NAMALWA (cell line): ENCODE measurements around the gene TTF2.

Experiments
- DNase-seq: peaks from one replicate; pipeline ENCODE4 v3.0.0-alpha.2; 2015; ENCODE audit warnings: low spot score

Gene TTF2

GRCh38 chr1:117121589-117122329, 61.6 kb downstream of the TTF2 start, which contains the start of gene TRIM45:
Gene TRIM45 (minus strand): TSS chr1:117121749. CDS start chr1:117121201, 548 bp downstream.
- no peak for DNase-seq

GRCh38 chr1:117122330-117123025, 62.4 kb downstream of the TTF2 start:
- DNase-seq, result no peak

GRCh38 chr1:117123274-117123673, 63.1 kb downstream of the TTF2 start:
- DNase-seq, result no peak

GRCh38 chr1:117124661-117125060, 64.5 kb downstream of the TTF2 start:
- DNase-seq, result no peak

GRCh38 chr1:117127795-117128194, 67.7 kb downstream of the TTF2 start:
- DNase-seq, result no peak

- DNase-seq, result peak; percentile 57
Observed at GRCh38 chr1:117128323-117129079, 68.4 kb downstream of the TTF2 start.

GRCh38 chr1:117130526-117130925, 70.4 kb downstream of the TTF2 start:
- no peak for DNase-seq

GRCh38 chr1:117135329-117135728, 75.2 kb downstream of the TTF2 start:
- DNase-seq, result no peak

- DNase-seq, result no peak
Observed at GRCh38 chr1:117136749-117137148, 76.6 kb downstream of the TTF2 start.

- DNase-seq, result no peak
Observed at GRCh38 chr1:117137281-117137855, 77.2 kb downstream of the TTF2 start.

GRCh38 chr1:117138106-117138505, 78.0 kb downstream of the TTF2 start:
- DNase-seq, result no peak

GRCh38 chr1:117138561-117138960, 78.4 kb downstream of the TTF2 start:
- no peak for DNase-seq

- no peak for DNase-seq
Observed at GRCh38 chr1:117142200-117142599, 82.1 kb downstream of the TTF2 start.

GRCh38 chr1:117143172-117143571, 83.0 kb downstream of the TTF2 start:
- DNase-seq, result no peak

GRCh38 chr1:117143871-117144270, 83.7 kb downstream of the TTF2 start:
- no peak for DNase-seq

GRCh38 chr1:117146072-117146471, 85.9 kb downstream of the TTF2 start:
- DNase-seq, result no peak

- no peak for DNase-seq
Observed at GRCh38 chr1:117146575-117147340, 86.6 kb downstream of the TTF2 start.

- DNase-seq, result no peak
Observed at GRCh38 chr1:117147341-117147831, 87.3 kb downstream of the TTF2 start.

- no peak for DNase-seq
Observed at GRCh38 chr1:117147856-117148588, 87.9 kb downstream of the TTF2 start.

- no peak for DNase-seq
Observed at GRCh38 chr1:117150316-117150715, 90.2 kb downstream of the TTF2 start.

GRCh38 chr1:117151305-117151704, 91.2 kb downstream of the TTF2 start:
- peak; percentile 26 for DNase-seq
